ENCODE measurements around the gene PCBP1. TPM values are rescaled to one million over a fixed set of nuclear protein-coding genes. Genes with fewer than 3 reads are reported as not detected.
"Not testable (repeated sequence)": the region's sequence is repeated elsewhere in the genome, so short reads cannot be mapped to it uniquely, and the experiment has no call there.

Gene PCBP1
- 100 to 1,000 TPM; 424 to 429 TPM for total RNA-seq

DNA sequence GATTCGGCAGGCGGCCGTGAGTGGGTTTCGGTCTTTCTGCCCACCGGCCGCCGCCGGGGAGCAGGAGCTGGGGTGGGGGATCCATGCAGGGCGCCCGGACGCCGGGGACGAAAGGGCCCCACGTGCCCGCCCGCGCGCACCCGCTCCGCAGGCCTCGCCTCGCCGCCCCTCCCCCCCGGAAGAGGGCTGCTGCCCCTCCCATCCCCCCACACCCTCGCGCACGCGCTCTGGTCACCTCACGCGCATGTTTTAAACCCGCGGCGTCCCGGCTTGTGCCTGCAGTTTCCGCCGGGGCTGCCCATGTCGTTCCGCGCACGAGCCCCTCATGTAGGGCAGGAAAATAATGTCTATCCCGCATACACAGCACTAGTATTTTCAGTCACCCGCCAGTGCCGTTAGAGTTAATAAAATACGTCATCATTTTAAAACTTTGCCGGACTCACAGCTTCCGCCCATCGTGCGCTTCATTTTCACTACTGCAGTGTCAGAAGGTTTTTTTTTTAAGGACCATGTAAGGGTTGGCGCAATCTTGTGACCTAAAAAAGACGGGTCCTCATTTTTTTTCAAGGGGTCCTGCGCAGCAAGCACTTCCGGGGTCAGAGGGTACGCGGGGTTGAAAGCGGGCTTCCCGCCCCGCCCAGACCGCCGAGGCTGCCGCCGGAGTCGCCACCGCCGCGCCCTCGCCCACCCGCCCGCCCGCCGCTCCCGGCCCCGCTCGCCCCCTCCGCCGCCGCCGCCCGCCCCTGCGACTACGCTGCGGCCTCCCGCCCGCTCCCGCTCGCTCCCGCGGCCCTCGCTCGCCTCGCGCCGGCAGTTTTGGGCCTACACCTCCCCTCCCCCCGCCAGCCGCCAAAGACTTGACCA is at the start of gene PCBP1:
Gene PCBP1 (plus strand): TSS at position 640 of the 864 bp plus-strand sequence. CDS start 267 bp downstream, outside the sequence.
- CTCF ChIA-PET = interaction anchor here (1.0 to 6.7 kb wide), 4 partner anchors 8 to 173 kb away, joined by 3 to 61 read pairs (median 26); partner anchors contain the start of gene MXD1

DNA sequence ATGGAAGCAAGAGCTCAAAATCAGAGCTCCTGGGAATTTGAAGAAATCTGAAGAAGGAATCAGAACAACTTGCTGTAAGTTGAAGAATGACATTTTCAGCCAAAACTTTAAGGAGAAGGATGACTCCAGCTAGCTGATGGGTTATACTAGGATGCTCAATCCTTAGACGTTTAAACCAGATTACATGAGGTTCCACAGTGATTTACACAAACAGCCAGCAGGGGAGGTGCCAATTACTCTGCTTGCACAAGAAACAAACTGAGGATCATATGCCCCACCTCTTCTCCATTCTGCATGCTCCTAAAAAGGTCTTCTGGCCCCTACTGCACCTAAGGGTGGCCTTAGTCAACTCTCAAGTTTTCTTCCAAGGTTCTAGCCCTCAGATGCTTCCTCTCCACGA is 47.9 kb upstream of the PCBP1 start:
- ChIA-PET CTCF (no interaction called here), POLR2A (no interaction called here)

More for the DNA sequence above, at the start of gene PCBP1:
- POLR2A ChIA-PET = interaction anchor here (0.6 to 6.5 kb wide), 13 partner anchors 8 to 206 kb away, joined by 3 to 65 read pairs (median 6); partner anchors contain the start of genes MXD1, SNRNP27 and SNRPG

DNA sequence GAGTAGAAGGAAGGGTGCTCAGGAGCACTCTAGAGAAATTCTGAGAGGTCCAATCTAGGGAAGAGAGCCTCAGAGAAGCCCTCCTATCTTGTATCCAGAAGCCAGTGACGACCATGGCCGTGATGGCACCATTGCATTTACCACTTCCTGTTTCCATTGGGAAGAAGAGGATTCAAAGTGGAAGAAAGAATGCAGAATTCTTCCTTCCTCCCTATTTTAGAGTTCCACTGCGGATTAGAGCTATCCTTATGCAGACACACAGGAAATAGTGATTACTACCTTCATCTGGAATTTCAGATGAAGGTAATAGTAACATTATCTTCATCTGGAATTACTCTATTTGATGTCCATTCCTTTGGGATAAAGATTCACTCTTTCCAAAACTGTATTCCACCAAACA is 45.6 kb upstream of the PCBP1 start:
- ChIA-PET POLR2A (interaction anchor here (0.9 kb wide), 1 partner anchor 39 kb away, joined by 4 read pairs; no protein-coding TSS in a partner anchor), CTCF (no interaction called here)

DNA sequence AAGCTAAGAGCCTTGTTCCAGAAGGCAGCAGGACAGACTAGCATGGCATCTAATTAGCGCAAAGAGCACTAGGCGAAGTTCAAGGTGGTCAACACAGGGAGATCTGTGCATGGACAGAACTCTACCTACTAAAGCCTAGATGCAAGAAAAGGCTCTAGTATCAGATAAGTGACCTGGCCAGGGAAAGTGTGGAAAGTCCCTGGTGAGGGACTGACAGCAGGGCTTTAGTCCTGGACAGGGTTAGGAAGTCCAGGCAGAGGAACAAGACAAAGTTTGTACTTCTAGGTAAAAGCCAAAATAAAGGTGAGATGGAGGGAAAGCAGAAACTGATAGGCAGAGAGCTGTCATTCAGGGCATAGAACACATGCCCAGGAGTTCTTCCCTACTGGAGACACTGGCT is 45.0 kb upstream of the PCBP1 start:
- ChIA-PET POLR2A (no interaction called here), CTCF (no interaction called here)

DNA sequence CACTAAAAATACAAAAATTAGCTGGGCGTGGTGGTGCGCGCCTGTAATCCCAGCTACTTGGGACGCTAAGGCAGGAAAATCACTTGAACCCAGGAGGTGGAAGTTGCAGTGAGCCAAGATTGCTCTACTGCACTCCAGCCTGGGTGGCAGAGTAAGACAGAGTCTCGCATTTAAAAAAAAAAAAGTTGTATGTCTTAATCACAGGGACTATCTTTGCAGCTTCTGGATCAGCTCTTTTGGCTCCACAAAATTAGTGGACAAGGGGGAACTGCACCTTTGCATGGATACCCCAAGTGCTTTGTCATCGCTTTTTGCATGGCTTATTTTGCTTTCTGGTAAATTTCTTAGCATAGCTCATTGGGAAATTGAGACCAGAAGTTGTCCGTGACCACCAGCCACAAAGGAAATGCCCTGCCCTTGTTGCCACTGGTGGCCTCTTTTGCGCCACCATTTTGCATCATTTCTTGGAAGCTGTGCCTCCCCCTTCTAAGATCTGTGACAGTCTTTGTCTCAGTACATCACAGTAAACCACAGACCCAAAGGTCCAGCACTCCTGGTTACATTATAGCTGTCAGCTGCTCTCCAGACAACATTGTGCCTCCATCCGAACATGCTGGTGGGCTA is 43.9 kb upstream of the PCBP1 start:
- ChIA-PET POLR2A (interaction anchor here (0.6 to 1.8 kb wide), 5 partner anchors 25 to 148 kb away, joined by 3 to 5 read pairs (median 3); partner anchors contain the start of genes C2orf42 and MXD1), CTCF (interaction anchor here (0.9 to 1.4 kb wide), 2 partner anchors 9 to 109 kb away, joined by 3 to 5 read pairs; no protein-coding TSS in a partner anchor)

DNA sequence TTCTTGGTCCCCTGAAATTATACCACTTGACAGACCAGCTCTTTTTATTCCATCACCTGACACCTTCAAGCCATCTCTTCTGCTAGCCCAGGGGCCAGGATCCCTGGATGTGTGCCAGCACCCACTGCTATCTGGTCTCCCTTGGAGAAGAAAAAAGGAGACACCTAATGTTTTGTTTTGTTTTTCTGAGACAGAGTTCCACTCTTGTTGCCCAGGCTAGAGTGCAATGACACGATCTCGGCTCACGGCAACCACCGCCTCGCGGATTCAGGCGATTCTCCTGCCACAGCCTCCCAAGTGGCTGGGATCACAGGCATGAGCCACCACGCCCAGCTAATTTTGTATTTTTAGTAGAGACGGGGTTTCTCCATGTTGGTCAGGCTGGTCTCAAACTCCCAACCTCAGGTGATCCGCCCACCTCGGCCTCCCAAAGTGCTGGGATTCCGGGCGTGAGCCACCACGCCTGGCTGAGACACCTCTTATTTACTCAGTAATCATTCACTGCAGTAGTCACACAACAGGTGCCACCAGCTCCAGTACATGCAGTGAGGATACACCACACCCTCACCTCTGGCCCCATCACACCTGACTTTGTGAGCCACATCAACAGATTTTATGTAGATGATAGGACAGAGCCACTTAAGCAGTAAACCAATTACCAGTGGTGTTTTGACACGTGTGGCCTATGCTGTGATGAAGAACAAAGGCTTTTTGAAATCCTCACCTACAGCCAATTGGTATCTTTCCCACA is 42.8 kb upstream of the PCBP1 start:
- POLR2A ChIA-PET = interaction anchor here (0.7 to 1.8 kb wide), 3 partner anchors 24 to 130 kb away, joined by 3 to 5 read pairs (median 3); partner anchors contain the start of gene MXD1
- CTCF ChIA-PET = no interaction called here

DNA sequence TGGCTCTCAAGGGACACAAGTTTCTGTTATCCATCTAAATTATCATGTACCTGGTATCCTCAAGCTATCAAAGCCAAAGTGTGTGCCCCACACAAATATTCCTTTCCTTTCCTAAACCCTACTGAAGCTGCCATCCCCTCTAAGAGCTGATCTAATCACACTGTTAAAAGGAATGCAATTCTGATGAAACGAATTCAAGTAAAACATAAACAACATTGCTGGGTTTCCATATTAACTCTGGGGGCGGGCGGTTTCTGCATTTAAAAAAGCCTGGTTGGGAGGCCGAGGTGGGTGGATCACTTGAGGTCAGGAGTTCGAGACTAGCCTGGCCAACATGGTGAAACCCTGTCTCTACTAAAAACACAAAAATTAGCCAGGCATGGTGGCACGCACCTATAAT is 41.9 kb upstream of the PCBP1 start:
- ChIA-PET POLR2A (no interaction called here), CTCF (no interaction called here)

DNA sequence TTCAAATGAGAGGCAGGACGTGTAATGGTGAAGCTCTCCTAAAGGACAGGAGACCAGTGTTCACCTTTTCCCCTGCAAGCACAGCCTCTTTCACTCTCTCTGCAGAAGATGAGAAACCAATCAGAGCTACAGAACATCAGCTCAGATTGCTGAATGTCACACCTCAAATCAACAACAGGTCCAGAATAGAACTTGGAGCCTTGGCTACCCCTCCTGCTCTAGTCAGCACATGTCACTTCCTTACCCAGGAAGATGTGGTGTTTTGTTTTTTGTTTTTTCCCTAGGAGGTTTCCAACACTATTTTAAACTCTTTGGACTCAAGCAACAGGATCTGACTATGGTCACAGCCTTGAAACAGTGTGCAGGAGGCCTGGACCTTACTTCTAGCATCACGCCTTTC is 41.3 kb upstream of the PCBP1 start:
- ChIA-PET POLR2A (no interaction called here), CTCF (no interaction called here)

DNA sequence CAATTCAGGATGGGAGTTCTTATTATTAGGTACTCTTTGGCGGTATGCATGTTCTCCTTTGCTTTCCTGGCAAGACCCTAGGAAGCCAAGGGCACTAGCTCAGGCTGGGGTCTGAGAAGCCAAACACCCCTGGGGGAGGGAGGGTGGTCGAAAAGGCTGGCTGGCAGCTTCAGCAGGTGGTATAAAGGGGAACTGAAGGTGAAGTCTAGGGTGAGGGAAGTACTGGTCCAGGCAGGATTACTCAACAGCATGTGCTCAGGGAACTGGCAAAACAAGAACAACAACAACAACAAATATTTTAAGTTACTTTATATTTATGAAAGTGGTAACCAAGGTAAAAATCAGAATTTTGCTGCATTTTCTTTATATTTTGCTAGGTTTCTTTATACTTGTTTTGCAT is 40.7 kb upstream of the PCBP1 start:
- POLR2A ChIA-PET = no interaction called here
- CTCF ChIA-PET = no interaction called here

DNA sequence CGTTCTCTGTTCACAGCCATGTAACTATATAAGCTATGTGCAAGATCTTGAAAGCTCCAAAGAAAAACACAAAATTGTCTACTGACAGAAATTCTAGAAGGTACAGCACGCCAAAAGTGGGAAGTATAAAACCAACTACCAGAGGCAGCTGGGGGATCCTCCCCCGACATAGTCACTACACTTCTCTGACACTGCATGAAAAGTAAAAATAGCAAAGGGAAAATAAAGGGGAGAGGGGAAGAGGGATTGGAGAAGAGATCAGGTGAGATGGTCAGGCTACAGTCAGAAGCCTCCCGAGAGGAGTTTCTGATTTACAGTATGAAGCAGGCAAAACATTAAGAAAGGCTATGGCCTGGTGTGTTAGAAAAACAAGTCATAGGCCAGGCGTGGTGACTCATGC is 39.8 kb upstream of the PCBP1 start:
- CTCF ChIA-PET = no interaction called here

DNA sequence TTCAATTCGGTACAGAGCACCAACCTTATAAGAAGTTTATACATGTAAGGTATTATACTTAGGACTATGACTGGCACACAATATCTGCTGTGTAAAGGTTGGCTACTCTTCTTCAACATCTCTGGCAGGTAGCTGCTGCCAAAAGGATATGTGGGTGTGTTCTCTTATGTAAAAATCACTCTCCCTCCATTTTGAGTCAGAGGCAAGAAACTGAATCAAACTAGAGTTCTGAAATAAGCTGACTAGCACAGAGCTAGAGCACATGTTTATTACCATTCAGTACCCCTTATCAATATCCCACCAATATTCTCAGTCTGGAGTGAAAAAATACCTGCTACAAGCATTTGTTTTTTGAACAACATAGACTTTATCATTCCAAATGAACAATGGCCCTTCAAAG is 38.0 kb upstream of the PCBP1 start:
- CTCF ChIA-PET = interaction anchor here (1.2 kb wide), 1 partner anchor 11 kb away, joined by 3 read pairs; no protein-coding TSS in a partner anchor
- POLR2A ChIA-PET = interaction anchor here (0.6 to 0.9 kb wide), 2 partner anchors 135 to 244 kb away, joined by 3 to 5 read pairs; partner anchors contain the start of gene MXD1

More for the DNA sequence above, 39.8 kb upstream of the PCBP1 start:
- POLR2A ChIA-PET = no interaction called here

DNA sequence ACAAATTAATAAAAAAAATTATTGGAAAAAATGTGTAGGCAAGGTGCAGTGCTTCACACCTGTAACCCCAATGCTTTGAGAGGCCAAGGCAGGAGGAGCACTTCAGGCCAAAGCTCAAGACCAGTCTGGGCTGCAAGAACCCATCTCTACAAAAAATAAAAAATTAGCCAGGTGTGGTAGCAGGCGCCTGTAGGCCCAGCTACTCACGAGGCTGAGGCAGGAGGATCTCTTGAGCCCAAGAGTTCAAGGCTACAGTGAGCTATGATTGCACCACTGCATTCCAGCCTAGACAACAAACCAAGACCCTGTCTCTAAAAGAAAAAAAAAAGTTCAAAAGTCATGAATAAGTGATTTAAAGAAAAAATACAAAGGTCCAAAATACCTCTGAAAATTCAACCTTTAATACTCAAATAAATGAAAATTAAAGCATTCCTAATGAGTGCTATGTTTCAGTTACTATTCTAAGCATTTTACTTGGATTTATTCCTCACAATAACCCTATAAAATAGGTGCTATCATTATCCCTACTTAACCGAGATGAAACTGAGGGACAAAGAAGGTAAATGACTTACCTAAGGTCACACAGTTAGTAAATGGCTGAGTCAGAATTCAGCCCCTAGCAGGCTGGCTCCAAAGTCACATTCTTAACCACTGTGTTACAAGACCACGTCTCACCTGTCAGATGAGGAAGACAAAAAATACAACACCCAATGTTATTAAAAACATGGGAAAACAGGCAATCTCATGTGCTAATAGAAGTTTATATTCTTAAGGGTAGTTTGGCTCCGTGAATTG is 36.4 kb upstream of the PCBP1 start:
- POLR2A ChIA-PET = interaction anchor here (0.6 kb wide), 1 partner anchor 271 kb away, joined by 6 read pairs; no protein-coding TSS in a partner anchor
- CTCF ChIA-PET = interaction anchor here (1.7 kb wide), 1 partner anchor 8 kb away, joined by 5 read pairs; no protein-coding TSS in a partner anchor

DNA sequence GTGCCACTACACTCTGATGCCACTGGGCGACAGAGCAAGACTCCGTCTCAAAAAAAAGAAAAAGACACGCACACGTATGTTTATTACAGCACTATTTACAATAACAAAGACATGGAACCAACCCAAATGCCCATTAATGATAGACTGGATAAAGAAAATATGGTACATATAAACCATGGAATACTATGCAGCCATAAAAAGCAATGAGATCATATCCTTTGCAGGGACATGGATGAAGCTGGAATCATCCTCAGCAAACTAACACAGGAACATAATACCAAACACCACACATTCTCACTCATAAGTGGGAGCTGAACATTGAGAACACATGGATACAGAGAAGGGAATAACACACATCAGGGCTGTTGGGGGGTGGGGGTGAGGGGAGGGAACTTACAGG is 32.0 kb upstream of the PCBP1 start:
- POLR2A ChIA-PET = not testable (repeated sequence)
- CTCF ChIA-PET = interaction anchor here (1.0 kb wide), 1 partner anchor 285 kb away, joined by 3 read pairs; no protein-coding TSS in a partner anchor

DNA sequence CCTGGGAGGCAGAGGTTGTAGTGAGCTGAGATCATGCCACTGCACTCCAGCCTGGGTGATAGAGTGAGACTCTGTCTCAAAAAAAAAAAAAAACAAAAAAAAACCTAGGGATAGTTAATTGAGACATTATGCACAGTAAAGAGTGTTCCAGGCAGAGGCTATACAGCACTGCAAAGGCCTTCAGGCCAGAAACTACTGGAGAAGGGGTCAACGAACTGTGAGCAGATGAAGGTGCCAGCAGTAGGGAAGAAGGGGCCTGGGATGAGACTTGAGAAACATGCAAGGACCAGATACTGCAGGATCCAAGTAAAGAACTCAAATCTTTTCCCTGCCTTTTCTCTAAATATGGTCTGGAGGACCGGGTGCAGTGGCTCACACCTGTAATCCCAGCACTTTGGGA is 26.0 kb upstream of the PCBP1 start:
- POLR2A ChIA-PET = no interaction called here
- CTCF ChIA-PET = no interaction called here

DNA sequence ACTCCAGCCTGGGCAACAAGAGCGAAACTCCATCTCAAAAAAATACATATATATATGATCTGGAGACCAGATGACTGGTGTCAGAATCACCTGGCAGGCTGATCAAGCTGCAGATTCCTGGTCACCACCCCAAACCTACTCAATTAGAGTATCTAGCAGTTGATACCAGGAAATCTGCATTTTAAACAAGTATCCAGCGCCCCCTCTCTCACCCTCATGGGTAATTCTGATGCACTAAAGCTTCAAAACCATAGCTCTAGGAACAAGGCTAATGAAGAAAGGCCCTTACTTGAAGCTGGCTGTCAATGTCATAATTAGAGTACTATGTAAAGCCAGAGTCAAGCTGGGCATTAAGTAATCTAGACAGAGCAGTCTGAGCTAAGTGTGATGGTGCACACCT is 25.0 kb upstream of the PCBP1 start:
- ChIA-PET CTCF (no interaction called here), POLR2A (interaction anchor here (1.0 kb wide), 1 partner anchor 10 kb away, joined by 4 read pairs; no protein-coding TSS in a partner anchor)

DNA sequence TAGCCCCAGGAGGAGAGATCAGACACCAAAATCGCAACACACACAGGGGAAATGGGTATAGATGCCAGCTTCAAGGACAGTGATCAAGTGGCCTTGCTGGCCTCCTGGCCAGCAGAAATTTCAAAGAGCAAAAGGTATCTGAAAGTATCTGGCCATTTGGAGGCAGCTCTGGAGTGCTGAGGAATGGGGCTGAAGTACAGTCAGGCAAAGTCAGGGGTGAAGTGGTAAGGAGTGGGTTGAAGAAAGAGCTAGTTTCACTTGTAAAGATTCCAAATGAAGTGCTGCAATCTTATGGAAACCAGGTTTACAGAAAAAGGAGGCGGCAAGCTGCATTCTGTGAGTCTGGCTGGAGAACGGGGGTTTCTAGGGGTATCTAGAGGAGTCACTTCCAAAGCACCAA is 19.2 kb upstream of the PCBP1 start:
- ChIA-PET CTCF (interaction anchor here (0.7 to 1.9 kb wide), 6 partner anchors 10 to 154 kb away, joined by 3 to 8 read pairs (median 6); partner anchors contain the start of gene C2orf42), POLR2A (interaction anchor here (0.6 to 3.3 kb wide), 6 partner anchors 13 to 153 kb away, joined by 3 to 32 read pairs (median 4); partner anchors contain the start of gene MXD1)

DNA sequence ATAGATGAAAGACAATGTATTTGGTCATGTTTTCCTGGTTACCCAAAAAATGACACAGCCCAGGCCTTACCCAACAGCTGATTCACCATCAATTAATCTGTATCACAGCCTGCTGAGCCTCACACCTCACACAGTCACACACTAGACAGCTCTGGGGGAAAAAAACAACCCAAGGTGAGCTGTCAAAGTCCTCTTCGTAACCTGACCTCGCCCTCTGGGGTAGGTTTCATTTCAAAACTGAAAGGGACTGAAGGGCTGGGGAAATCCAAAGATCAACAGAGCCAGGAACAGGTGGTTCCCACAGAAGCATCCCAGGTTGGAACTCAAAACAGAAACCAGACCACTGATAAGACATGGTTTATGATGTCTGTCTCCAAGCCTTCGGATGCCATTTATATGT is 18.2 kb upstream of the PCBP1 start:
- ChIA-PET POLR2A (interaction anchor here (0.5 to 3.3 kb wide), 13 partner anchors 12 to 297 kb away, joined by 3 to 32 read pairs (median 5); partner anchors contain the start of gene MXD1), CTCF (interaction anchor here (0.6 to 1.9 kb wide), 9 partner anchors 9 to 1899 kb away, joined by 3 to 8 read pairs (median 5); no protein-coding TSS in a partner anchor)

All from activated CD8-positive, alpha-beta memory T cell treated with anti-CD3 and anti-CD28 coated beads for 36 hours (primary cell).